Activated naive CD8-positive, alpha-beta T cell treated with anti-CD3 and anti-CD28 coated beads for 36 hours (primary cell): ENCODE measurements around the gene CWC22. TPM values are rescaled to one million over a fixed set of nuclear protein-coding genes. Genes with fewer than 3 reads are reported as not detected.
"Not testable (repeated sequence)": the region's sequence is repeated elsewhere in the genome, so short reads cannot be mapped to it uniquely, and the experiment has no call there.

Experiments
- DNase-seq: peaks from one replicate; pipeline ENCODE4 v3.0.0; 2021
- H3K27ac Mint-ChIP-seq: one replicate; pipeline ENCODE4 v1.8.0; 2022; ENCODE audit warnings: mild to moderate bottlenecking, moderate library complexity, mixed read lengths
- H3K27me3 Mint-ChIP-seq: one replicate; pipeline ENCODE4 v1.8.0; 2022; ENCODE audit warnings: mild to moderate bottlenecking, mixed read lengths
- H3K36me3 Mint-ChIP-seq: one replicate; pipeline ENCODE4 v1.8.0; 2021; ENCODE audit warnings: mild to moderate bottlenecking, mixed read lengths
- H3K4me1 Mint-ChIP-seq: one replicate; pipeline ENCODE4 v1.8.0; 2021; ENCODE audit warnings: mixed read lengths
- H3K4me3 Mint-ChIP-seq: one replicate; pipeline ENCODE4 v1.8.0; 2022; ENCODE audit warnings: mild to moderate bottlenecking, moderate library complexity, mixed read lengths
- H3K9me3 Mint-ChIP-seq: one replicate; pipeline ENCODE4 v1.8.0; 2022; ENCODE audit warnings: mixed read lengths
- total RNA-seq, 2 experiments: library from RNA; stranded (reverse); gene quantifications; one replicate each; pipeline ENCODE4 v1.2.3, GENCODE V29; 2021

Gene CWC22
- total RNA-seq, 2 experiments from 2014 or later: 28.5 to 30.6 TPM

- H3K4me3 Mint-ChIP-seq: no peak overlapping the region
- H3K27me3 Mint-ChIP-seq: no peaks in the 10 kb centered on the region
- peaks cover 34% of the 10 kb centered on the region for H3K36me3 Mint-ChIP-seq
- H3K4me1 Mint-ChIP-seq: no peaks in the 10 kb centered on the region
- no peak for DNase-seq
- H3K9me3 Mint-ChIP-seq: no peaks in the 10 kb centered on the region
- H3K27ac Mint-ChIP-seq: no peak overlapping the region
Measured at GRCh38 chr2:179948058-179948457, 59.0 kb downstream of the CWC22 start.

- H3K27me3 Mint-ChIP-seq: no peaks in the 10 kb centered on the region
- H3K9me3 Mint-ChIP-seq: no peaks in the 10 kb centered on the region
- H3K4me3 Mint-ChIP-seq: no peak overlapping the region
- DNase-seq: no peak
- H3K27ac Mint-ChIP-seq: no peak overlapping the region
- no peaks in the 10 kb centered on the region for H3K4me1 Mint-ChIP-seq
- H3K36me3 Mint-ChIP-seq: peaks cover 35% of the 10 kb centered on the region
Measured at GRCh38 chr2:179946810-179947615, 60.1 kb downstream of the CWC22 start.

GRCh38 chr2:179946346-179946745, 60.8 kb downstream of the CWC22 start:
- H3K27me3 Mint-ChIP-seq: no peaks in the 10 kb centered on the region
- no peaks in the 10 kb centered on the region for H3K4me1 Mint-ChIP-seq
- H3K4me3 Mint-ChIP-seq: no peak overlapping the region
- no peak overlapping the region for H3K27ac Mint-ChIP-seq
- H3K36me3 Mint-ChIP-seq: peaks cover 30% of the 10 kb centered on the region
- no peaks in the 10 kb centered on the region for H3K9me3 Mint-ChIP-seq
- DNase-seq: no peak

GRCh38 chr2:179939259-179939658, 67.8 kb downstream of the CWC22 start:
- Mint-ChIP-seq H3K4me3 (no peak overlapping the region), H3K4me1 (no peaks in the 10 kb centered on the region)
- no peak for DNase-seq

GRCh38 chr2:179938026-179938425, 69.1 kb downstream of the CWC22 start:
- no peak overlapping the region for H3K27ac Mint-ChIP-seq
- H3K4me3 Mint-ChIP-seq: no peak overlapping the region
- no peak for DNase-seq
- no peaks in the 10 kb centered on the region for H3K27me3 Mint-ChIP-seq
- no peaks in the 10 kb centered on the region for H3K9me3 Mint-ChIP-seq
- no peaks in the 10 kb centered on the region for H3K4me1 Mint-ChIP-seq
- H3K36me3 Mint-ChIP-seq: peaks cover 19% of the 10 kb centered on the region

More at GRCh38 chr2:179939259-179939658, 67.8 kb downstream of the CWC22 start:
- Mint-ChIP-seq H3K27ac (no peak overlapping the region), H3K27me3 (no peaks in the 10 kb centered on the region), H3K36me3 (peaks cover 14% of the 10 kb centered on the region), H3K9me3 (no peaks in the 10 kb centered on the region)

- Mint-ChIP-seq H3K27me3 (no peaks in the 10 kb centered on the region), H3K4me3 (no peak overlapping the region), H3K9me3 (peaks cover under 1% of the 10 kb centered on the region), H3K36me3 (peaks cover 20% of the 10 kb centered on the region), H3K27ac (no peak overlapping the region), H3K4me1 (no peaks in the 10 kb centered on the region)
- DNase-seq: peak; percentile 28
Measured at GRCh38 chr2:179936654-179937053, 70.4 kb downstream of the CWC22 start.

- Mint-ChIP-seq H3K4me3 (no peak overlapping the region), H3K36me3 (peaks cover 25% of the 10 kb centered on the region), H3K4me1 (no peaks in the 10 kb centered on the region), H3K27ac (no peak overlapping the region), H3K9me3 (peaks cover 4% of the 10 kb centered on the region), H3K27me3 (no peaks in the 10 kb centered on the region)
- DNase-seq: no peak
Measured at GRCh38 chr2:179936141-179936540, 71.0 kb downstream of the CWC22 start.

GRCh38 chr2:179932786-179933185, 74.3 kb downstream of the CWC22 start:
- no peaks in the 10 kb centered on the region for H3K27me3 Mint-ChIP-seq
- H3K4me3 Mint-ChIP-seq: no peak overlapping the region
- no peak for DNase-seq
- H3K36me3 Mint-ChIP-seq: peaks cover 54% of the 10 kb centered on the region
- H3K27ac Mint-ChIP-seq: no peak overlapping the region
- peaks cover 20% of the 10 kb centered on the region for H3K9me3 Mint-ChIP-seq
- H3K4me1 Mint-ChIP-seq: no peaks in the 10 kb centered on the region

GRCh38 chr2:179931502-179931901, 75.6 kb downstream of the CWC22 start:
- Mint-ChIP-seq H3K4me1 (no peaks in the 10 kb centered on the region), H3K27ac (no peak overlapping the region), H3K27me3 (no peaks in the 10 kb centered on the region), H3K9me3 (peaks cover 28% of the 10 kb centered on the region), H3K4me3 (no peak overlapping the region), H3K36me3 (peaks cover 61% of the 10 kb centered on the region)
- no peak for DNase-seq

GRCh38 chr2:179929997-179930396, 77.1 kb downstream of the CWC22 start:
- not testable (repeated sequence) for H3K27me3 Mint-ChIP-seq, DNase-seq, H3K4me1 Mint-ChIP-seq, H3K27ac Mint-ChIP-seq, H3K4me3 Mint-ChIP-seq
- peaks cover 68% of the 10 kb centered on the region for H3K36me3 Mint-ChIP-seq
- peaks cover 34% of the 10 kb centered on the region for H3K9me3 Mint-ChIP-seq

- Mint-ChIP-seq H3K27me3 (no peaks in the 10 kb centered on the region), H3K4me3 (no peak overlapping the region), H3K36me3 (peaks cover 51% of the 10 kb centered on the region), H3K4me1 (no peaks in the 10 kb centered on the region), H3K9me3 (peaks cover 34% of the 10 kb centered on the region), H3K27ac (peak overlapping the region; percentile 45)
- no peak for DNase-seq
Measured at GRCh38 chr2:179927041-179927440, 80.1 kb downstream of the CWC22 start.

GRCh38 chr2:179925713-179926112, 81.4 kb downstream of the CWC22 start:
- Mint-ChIP-seq H3K27me3 (no peaks in the 10 kb centered on the region), H3K27ac (no peak overlapping the region), H3K4me1 (no peaks in the 10 kb centered on the region), H3K9me3 (peaks cover 28% of the 10 kb centered on the region), H3K36me3 (peaks cover 42% of the 10 kb centered on the region), H3K4me3 (no peak overlapping the region)
- DNase-seq: no peak

- H3K27ac Mint-ChIP-seq: no peak overlapping the region
- peaks cover 2% of the 10 kb centered on the region for H3K36me3 Mint-ChIP-seq
- H3K9me3 Mint-ChIP-seq: no peaks in the 10 kb centered on the region
- H3K27me3 Mint-ChIP-seq: no peaks in the 10 kb centered on the region
- DNase-seq: no peak
- no peak overlapping the region for H3K4me3 Mint-ChIP-seq
- H3K4me1 Mint-ChIP-seq: no peaks in the 10 kb centered on the region
Measured at GRCh38 chr2:179917272-179917671, 89.8 kb downstream of the CWC22 start.

GRCh38 chr2:179915395-179915992, 91.6 kb downstream of the CWC22 start:
- Mint-ChIP-seq H3K36me3 (peaks cover 2% of the 10 kb centered on the region), H3K27me3 (no peaks in the 10 kb centered on the region), H3K4me1 (no peaks in the 10 kb centered on the region), H3K9me3 (no peaks in the 10 kb centered on the region), H3K27ac (no peak overlapping the region), H3K4me3 (no peak overlapping the region)
- no peak for DNase-seq

- no peaks in the 10 kb centered on the region for H3K4me1 Mint-ChIP-seq
- H3K27me3 Mint-ChIP-seq: no peaks in the 10 kb centered on the region
- no peaks in the 10 kb centered on the region for H3K9me3 Mint-ChIP-seq
- no peak overlapping the region for H3K4me3 Mint-ChIP-seq
- H3K36me3 Mint-ChIP-seq: no peaks in the 10 kb centered on the region
- no peak for DNase-seq
- no peak overlapping the region for H3K27ac Mint-ChIP-seq
Measured at GRCh38 chr2:179913809-179914208, 93.3 kb downstream of the CWC22 start.

- no peak for DNase-seq
Measured at GRCh38 chr2:179911569-179911968, 95.5 kb downstream of the CWC22 start.

More at GRCh38 chr2:179911569-179911968, 95.5 kb downstream of the CWC22 start:
- H3K36me3 Mint-ChIP-seq: no peaks in the 10 kb centered on the region
- H3K4me3 Mint-ChIP-seq: no peak overlapping the region
- H3K27me3 Mint-ChIP-seq: no peaks in the 10 kb centered on the region
- no peaks in the 10 kb centered on the region for H3K9me3 Mint-ChIP-seq
- no peak overlapping the region for H3K27ac Mint-ChIP-seq
- H3K4me1 Mint-ChIP-seq: no peaks in the 10 kb centered on the region
